Activated CD4-positive, CD25-positive, alpha-beta regulatory T cell treated with anti-CD3 and anti-CD28 coated beads, Interleukin-2, amount 50 U/mL, for 72 hours (primary cell): ENCODE results near the gene PTPRK.
"Not testable (repeated sequence)": the region's sequence is repeated elsewhere in the genome, so short reads cannot be mapped to it uniquely, and the experiment has no call there.

Experiments used
- DNase-seq: peaks from one replicate; pipeline ENCODE4 v3.0.0; 2021

The PTPRK gene

GRCh38 chr6:128437685-128438084 lies 82.7 kb downstream of the PTPRK start:
- DNase-seq = no peak

GRCh38 chr6:128434752-128435151 lies 85.6 kb downstream of the PTPRK start:
- not testable (repeated sequence) for DNase-seq

GRCh38 chr6:128432394-128432793 lies 88.0 kb downstream of the PTPRK start:
- DNase-seq = no peak

GRCh38 chr6:128427139-128427538 lies 93.3 kb downstream of the PTPRK start:
- no peak for DNase-seq

GRCh38 chr6:128425856-128426255 lies 94.5 kb downstream of the PTPRK start:
- no peak for DNase-seq

- DNase-seq = no peak
Observed at GRCh38 chr6:128422871-128423270, 97.5 kb downstream of the PTPRK start.

GRCh38 chr6:128422200-128422599 lies 98.2 kb downstream of the PTPRK start:
- no peak for DNase-seq

GRCh38 chr6:128421788-128422187 lies 98.6 kb downstream of the PTPRK start:
- no peak for DNase-seq

GRCh38 chr6:128417698-128418097 lies 102.7 kb downstream of the PTPRK start:
- DNase-seq = no peak

- no peak for DNase-seq
Observed at GRCh38 chr6:128415387-128415786, 105.0 kb downstream of the PTPRK start.

GRCh38 chr6:128414943-128415342 lies 105.5 kb downstream of the PTPRK start:
- DNase-seq = no peak

GRCh38 chr6:128413291-128413690 lies 107.1 kb downstream of the PTPRK start:
- DNase-seq = no peak

- DNase-seq = no peak
Observed at GRCh38 chr6:128412680-128413079, 107.7 kb downstream of the PTPRK start.

GRCh38 chr6:128410584-128410983 lies 109.8 kb downstream of the PTPRK start:
- DNase-seq = no peak

GRCh38 chr6:128409003-128409402 lies 111.4 kb downstream of the PTPRK start:
- DNase-seq = no peak

GRCh38 chr6:128406453-128406852 lies 113.9 kb downstream of the PTPRK start:
- DNase-seq = no peak

- no peak for DNase-seq
Observed at GRCh38 chr6:128403618-128404444, 116.6 kb downstream of the PTPRK start.

- DNase-seq = no peak
Observed at GRCh38 chr6:128400875-128401274, 119.5 kb downstream of the PTPRK start.

- DNase-seq = no peak
Observed at GRCh38 chr6:128397996-128398395, 122.4 kb downstream of the PTPRK start.

- DNase-seq = no peak
Observed at GRCh38 chr6:128395596-128395995, 124.8 kb downstream of the PTPRK start.

GRCh38 chr6:128395188-128395587 lies 125.2 kb downstream of the PTPRK start:
- DNase-seq = no peak

- no peak for DNase-seq
Observed at GRCh38 chr6:128394167-128394566, 126.2 kb downstream of the PTPRK start.

GRCh38 chr6:128389820-128390534 lies 130.4 kb downstream of the PTPRK start:
- no peak for DNase-seq

GRCh38 chr6:128388380-128388779 lies 132.0 kb downstream of the PTPRK start:
- DNase-seq = no peak
